Esophagus muscularis mucosa (tissue), 3 donors: ENCODE measurements around the gene CARD14.

ENCODE experiments used
- POLR2AphosphoS5 ChIP-seq, 2 donors: sonication (generic); formaldehyde crosslinking; IDR thresholded peaks; one replicate each; pipeline ENCODE4 v1.6.1; 2017; ENCODE audit warnings: antibody characterized with exemption in 2 of 2
- TF ChIP-seq, protein P1 (sequence below), 3 experiments: fragments of 200-600 bp in 2 of 3; fragments of 450-650 bp in 1 of 3; sonication (generic) in 2 of 3; IDR thresholded peaks; one replicate each; pipeline ENCODE4 v1.5.1; 2017 to 2019; ENCODE audit warnings: antibody characterized with exemption in 3 of 3, mild to moderate bottlenecking in 2 of 3, moderate library complexity in 1 of 3

DNA sequence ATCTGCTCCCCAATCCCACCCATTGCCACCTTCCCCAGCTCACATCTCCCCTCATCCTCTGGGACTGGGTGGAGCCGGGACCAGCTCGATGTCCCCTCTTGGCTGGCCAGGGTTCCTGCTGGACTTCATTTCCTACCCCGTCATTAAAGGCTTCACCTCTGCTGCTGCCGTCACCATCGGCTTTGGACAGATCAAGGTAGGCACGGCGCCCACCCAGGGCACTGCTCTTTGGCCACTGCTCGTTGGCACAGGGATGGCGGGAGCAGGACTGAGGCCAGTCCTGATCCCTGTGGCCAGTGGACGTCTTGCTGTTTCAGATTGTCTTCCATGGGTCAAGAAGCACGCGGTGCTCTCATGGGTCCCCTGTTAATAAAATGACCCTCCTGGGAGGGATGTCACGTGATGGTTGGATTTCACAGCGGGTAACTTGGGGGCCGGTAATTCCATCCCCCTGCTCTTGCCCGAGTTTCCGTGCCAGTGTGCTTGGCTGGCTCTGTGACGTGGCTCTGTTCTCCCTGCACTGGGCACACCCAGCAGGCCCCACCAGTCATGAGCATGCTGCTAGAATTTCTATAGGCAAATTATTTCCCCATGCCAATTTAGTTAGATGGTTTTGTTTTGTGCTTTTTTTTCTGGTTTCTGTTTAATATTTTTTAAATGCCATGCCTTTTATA, 53.4 kb downstream of the CARD14 start:
- TF ChIP-seq POLR2AphosphoS5 (IDR thresholded peaks at IDR 0.05), result no peak
- TF ChIP-seq, protein P1, sequence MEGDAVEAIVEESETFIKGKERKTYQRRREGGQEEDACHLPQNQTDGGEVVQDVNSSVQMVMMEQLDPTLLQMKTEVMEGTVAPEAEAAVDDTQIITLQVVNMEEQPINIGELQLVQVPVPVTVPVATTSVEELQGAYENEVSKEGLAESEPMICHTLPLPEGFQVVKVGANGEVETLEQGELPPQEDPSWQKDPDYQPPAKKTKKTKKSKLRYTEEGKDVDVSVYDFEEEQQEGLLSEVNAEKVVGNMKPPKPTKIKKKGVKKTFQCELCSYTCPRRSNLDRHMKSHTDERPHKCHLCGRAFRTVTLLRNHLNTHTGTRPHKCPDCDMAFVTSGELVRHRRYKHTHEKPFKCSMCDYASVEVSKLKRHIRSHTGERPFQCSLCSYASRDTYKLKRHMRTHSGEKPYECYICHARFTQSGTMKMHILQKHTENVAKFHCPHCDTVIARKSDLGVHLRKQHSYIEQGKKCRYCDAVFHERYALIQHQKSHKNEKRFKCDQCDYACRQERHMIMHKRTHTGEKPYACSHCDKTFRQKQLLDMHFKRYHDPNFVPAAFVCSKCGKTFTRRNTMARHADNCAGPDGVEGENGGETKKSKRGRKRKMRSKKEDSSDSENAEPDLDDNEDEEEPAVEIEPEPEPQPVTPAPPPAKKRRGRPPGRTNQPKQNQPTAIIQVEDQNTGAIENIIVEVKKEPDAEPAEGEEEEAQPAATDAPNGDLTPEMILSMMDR (IDR thresholded peaks at IDR 0.05), result no peak
